GM19438 (cell line): Measurements from ENCODE around the gene ACSF3.
A peak's percentile ranks its signal among the peaks of the same experiment; 100 is the strongest.

Experiments
- ATAC-seq: cut with Tn5 transposase; IDR thresholded peaks from one replicate; pipeline ENCODE4 v1.9.1; 2021; ENCODE audit warnings: low read depth; ENCODE audit not compliant: unreplicated experiment

Gene ACSF3

DNA sequence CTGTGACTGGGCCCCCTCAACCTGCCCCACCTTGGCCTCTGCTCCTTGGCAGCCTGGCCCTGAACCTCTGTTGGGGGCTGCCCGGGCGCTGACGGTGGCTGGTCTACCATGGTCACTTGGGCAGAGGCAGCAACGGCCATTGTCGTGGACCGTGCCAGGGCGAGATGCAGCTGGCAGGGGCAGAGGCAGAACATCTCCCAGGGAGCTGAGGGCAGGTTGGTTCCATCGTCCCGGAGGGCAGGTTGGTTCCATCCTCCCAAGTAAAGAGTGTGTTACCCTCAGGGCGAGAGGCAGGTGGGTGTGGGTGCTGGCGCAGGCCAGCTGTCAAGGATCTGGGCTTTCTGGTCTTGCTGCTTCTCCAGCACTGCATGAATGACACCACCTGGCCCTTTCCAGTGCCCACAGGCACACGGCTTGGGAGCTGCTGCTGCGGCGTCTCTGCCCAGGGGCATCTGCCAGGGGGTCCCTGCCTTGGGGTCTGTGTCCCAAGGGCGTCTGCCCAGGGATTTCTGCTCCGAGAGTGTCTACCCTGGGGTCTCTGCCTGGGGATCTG is 12.0 kb downstream of the ACSF3 start:
- ATAC-seq, result no peak

DNA sequence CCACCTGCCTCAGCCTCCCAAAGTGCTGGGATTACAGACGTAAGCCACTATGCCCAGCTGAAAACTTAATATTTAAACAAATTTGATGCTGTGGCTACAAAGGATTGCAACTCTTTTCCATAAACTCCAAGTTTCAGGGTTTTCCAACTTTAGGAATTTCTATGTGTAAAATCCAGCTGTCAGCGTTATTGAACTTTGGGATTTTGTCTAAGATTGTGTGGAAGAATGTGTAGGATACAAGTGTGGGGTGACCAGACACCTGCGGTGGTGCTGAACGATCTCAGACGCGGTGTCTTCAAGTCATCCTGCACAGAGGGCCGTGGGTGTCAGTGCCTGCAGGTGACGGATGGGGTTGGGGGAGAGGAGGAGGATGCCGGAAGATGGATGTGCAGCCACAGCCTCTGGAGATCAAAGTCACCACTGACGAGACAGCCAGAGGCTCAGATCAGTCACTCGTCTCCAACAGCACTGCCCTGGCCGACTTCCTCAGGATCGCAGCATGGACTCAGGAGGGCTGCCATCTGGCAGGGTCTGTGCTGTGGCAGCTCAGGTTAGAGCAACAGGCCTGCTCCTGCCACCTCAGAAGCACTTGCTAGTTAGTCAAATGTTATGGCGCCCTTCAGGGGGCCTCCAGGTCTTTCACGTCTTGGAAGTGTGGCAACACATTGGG is 13.0 kb downstream of the ACSF3 start:
- no peak for ATAC-seq

DNA sequence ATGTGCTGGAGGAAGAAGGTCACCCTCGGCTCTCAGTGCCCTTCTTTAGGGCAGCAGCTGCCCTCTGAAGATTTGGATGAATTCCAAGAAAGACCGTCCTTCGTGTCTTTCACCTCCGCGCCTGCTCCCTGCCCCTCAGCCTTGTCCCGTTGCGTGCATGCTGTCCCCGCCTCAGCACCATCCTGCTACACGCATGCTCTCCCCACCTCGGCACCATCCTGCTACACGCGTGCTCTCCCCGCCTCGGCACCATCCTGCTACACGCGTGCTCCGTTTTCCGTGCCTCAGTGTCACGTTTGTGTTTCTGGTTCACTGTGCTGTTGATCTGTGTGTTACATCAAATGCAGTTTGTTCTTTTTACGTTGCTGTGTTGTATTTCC is 13.5 kb downstream of the ACSF3 start:
- ATAC-seq, result no peak

DNA sequence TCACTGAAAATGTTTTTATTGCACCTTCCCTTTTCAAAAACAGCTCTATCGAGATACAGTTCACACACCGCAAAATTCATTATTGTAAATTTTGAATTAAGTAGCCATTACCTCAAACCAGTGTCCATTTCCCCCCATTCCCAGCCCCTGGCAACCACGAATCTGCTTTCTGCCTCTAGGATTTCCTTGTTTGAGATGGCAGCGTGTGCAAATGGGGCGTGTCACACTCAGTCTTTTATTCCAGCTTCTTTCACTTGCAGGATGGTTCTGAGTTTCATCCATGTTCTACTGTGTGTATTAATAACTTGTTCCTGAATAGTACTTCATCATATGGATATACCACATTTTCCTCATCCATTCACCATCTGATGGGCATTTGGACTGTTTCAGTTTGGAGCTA is 14.8 kb downstream of the ACSF3 start:
- ATAC-seq, result no peak

DNA sequence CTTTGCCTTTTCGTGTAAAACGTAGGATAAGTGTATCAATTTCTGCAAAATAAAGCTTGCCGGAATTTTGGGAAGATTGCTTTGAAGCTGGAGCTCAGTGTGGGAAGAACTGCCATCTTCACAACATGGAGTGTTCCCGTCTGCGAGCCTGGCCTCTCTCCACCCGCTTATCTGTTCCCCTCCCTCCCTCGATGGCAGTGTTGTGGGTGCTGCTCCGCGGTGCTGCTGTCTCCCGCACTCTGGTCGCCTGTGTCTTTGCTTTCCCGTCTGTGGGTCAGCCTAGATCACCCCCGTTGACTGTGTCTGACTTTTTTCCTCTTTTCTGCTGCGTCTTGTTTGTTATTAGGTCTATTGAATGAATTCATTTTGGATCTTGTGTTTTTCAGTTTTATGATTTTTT is 17.0 kb downstream of the ACSF3 start:
- ATAC-seq, result no peak

DNA sequence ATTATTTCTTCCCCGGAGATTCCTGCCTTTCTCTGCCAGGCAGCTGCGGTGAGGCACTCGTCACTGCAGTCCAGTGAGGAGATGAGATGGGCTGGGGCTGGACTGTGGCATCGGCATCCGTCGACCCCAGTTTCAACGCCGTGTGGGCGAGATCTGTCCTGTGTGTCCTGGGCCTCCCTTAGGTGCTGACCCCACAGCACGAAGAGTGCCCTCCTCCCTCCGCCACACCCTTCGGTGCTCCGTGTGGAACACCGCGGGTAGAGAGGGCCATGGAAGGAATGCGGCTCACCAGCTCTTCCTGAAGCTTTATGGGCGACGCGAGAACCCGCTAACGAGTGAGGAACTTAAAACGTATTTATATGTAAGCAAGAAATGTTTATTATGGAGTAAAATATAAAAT is 17.6 kb downstream of the ACSF3 start:
- ATAC-seq, result no peak

DNA sequence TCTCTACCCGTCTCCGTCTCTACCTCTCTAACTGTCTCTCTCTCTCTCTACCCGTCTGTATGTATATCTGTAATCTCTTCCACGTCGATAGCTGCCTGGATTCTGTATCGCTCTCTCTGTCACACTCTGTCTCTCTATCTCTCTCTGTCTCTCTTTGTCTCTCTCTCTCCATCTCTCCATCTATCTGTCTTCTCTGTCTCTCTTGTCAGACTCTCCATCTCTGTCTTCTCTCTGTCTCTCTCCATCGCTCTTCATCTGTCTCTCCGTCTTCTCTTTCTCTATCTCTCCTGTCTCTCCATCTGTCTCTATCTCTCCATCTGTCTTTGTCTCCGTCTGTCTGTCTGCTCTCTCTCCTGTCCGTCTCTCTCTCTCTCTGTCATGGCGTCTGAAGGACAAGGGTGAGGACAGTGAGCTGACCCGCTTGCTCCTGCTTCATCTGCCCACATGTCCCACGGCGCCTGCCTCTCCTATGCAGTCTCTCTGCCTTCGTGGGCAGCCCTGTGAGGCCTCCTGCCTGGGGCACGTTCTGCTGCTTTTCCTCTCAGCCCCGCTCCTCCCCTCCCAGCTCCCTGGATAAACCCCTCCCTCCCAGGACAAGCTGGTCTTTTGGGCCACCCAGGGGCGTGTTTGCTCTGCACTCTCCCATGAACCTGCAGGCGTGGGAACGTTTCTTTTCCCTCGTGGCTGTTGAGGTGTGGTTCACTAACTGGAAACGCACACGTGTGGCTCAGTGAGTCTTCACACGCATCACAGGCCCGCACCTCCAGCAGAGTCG is 18.9 kb downstream of the ACSF3 start:
- no peak for ATAC-seq

DNA sequence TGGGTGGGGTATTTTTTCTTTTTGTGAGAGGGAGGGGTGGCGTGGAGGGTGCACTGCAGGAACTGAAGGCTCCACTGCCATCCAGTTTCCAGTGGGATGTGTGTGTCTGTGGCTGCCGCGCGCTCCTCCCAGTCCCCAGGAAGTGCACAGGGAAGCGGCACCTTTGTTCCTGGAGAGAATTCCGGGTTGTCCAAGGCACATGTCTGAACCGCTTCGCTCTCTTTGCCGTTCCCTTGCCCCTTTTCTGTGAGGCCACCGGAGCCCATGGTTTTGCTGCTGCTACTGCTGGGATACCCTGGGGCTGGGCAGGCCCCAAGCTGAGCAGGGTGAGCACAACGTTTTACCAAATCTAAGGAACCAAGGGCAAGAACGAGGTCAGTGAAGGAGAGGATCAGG is 19.5 kb downstream of the ACSF3 start:
- no peak for ATAC-seq

DNA sequence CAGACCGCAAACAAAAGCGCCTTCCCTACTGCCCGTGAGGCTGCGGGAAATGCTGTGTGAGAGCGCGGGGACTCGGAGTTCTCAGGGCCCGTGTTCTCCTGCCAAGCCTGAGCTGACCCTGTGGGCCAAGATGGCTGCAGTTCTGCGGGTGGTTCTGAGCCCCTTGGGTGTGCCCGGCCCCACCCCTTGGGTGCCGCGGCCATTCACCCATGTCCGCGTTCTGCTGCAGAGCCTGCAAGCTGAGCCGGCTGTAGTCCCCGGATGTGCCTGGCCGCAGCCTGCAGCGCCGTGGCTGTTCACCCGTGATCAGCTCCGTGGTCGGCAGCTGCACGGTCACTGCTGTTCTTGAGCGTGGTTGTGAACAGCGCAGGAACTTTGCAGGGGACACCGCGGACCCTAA is 20.0 kb downstream of the ACSF3 start:
- no peak for ATAC-seq

DNA sequence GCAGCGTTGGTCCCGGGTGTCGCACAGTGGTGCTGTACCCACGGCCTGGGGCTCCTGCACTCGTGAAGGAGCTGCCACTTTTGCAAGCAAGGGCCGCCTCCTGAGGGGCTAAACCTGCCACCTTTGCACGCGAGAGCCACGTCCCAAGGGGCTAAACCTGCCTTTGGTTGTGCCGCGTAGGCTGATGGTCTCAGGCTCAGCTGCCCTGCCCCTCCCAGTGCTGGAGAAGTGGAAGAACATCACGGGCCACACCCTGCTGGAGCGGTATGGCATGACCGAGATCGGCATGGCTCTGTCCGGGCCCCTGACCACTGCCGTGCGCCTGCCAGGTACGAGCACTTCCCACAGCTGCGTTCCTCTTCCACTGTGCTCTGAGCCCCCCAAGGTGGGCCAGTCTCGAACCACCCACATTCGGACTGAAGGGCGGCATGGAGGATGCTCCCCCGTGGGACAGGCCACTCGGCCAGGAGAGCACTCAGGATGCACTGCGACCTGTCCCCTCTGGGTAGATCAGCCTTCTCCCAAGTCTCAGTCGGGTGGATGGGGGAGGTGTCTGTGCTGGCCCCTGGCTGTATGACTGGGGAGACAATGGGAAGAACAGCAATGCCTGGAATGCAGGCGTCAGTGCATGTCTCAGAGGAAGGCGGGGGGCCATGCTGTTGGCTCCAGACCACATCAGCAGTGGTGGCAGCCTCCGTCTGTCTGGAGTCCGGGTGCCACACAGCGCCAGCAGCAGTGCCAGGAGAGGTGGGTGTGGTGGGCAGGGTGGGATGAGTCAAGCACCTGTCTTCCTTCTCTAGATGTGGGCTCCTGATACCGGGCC is 20.7 kb downstream of the ACSF3 start:
- no peak for ATAC-seq

DNA sequence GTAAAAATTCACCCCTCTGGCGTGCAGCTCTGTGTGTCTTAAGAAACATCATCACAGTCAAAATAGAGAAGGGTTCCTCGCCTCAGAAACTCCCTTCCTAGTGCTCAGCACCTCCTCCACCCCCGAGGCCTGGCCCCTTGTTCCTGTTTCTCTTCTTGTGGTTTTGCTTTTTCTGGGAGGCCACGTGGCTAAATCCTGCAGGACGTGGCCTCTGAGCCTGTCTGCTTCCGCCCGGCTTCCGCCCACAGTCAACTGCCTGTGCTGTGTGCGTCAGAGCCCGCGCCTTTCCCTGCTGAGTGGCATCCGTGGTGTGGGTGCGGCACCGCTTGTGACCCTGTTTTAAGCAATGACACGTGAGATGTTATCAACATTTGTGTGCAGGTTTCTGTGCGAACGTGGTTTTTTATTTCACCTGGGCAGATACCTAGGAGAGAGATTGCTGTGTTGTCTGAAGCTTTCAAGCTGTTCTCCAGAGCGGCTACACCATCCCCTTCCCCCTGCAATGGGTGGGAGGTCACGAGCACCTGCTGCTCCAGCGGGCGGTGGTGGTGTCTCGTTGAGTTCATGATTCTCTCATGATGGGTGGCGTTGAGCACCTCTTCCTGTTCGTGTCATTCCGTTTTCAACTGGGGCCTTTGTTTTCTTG is 21.7 kb downstream of the ACSF3 start:
- ATAC-seq, result peak; percentile 63

DNA sequence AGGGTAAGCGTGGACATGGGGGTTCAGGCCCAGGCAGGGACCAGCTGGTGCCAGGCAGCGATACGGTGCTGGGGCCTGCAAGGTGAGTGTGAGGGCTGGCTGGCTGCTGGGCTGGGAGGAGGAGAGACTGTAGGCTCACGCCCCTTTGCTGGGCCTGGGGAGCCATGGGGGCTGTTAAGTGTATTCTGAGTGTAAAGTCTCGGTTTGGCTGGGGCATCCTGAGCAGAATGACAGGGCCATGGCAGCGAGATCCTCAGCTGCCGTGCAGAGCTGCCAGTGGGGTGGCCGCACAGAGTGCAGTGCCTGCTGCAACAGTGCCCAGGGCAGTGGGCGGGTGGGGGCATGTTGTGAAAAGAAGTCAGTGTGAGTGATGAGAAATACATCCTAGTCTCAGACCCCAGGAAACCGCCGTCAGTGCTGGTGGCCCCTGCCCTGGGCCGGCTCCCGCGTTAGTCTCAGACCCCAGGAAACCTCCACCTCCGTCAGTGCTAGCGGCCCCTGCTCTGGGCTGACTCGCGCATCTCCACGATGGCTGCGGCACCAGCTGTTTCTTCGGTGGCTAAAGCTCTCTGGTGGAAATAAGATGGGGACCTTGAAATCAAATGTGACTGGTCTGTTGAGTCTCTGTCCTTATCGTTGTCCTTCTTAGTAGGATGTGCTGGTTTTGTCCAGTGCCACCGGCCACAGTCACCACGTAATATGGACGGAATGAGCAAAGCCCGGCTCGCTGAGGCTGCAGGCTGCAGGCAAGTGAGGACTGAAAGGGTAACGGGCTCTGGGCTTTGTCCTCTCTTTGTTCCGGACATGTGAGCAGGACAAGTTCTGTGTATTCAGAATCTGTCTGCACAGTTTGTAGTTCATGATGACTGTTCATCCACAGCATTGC is 22.9 kb downstream of the ACSF3 start:
- ATAC-seq, result no peak

DNA sequence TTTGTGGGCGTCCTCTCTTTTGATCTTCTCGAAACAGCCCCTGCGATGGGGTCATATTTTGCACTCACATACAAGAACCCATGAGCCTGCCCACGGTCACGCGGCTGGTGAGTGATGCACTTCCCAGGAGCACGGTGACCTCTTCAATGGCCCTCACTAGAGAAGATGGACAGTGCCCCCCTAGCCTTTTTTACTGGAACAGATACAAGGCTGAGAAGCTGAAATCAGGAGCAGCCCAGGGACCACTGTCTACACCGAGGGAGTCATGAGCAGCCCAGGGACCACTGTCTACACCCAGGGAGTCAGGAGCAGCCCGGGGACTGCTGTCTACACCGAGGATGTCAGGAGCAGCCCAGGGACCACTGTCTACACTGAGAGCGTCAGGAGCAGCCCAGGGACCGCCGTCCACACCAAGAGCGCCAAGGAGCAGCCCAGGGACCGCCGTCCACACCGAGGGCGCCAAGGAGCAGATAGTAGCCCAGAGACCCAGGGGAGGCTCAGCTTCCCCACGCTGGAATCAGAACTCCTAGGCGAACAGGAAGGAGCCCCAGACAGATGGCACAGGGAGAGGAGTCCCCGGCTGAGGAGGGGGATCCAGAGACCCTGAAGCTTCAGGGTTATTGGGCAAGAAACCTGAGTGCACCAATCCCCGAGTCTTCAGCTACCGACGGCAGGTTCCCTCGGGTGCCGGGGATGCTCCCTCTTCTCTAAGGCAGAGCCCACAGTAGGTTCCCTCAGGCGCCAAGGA is 23.7 kb downstream of the ACSF3 start:
- ATAC-seq, result no peak

DNA sequence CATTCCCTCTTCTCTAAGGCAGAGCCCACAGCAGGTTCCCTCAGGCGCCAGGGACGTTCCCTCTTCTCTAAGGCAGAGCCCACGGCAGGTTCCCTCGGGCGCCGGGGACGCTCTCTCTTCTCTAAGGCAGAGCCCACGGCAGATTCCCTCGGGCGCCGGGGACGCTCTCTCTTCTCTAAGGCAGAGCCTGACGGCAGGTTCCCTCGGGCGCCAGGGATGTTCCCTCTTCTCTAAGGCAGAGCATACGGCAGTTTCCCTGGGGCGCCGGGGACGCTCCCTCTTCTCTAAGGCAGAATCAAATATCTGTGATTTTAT is 24.3 kb downstream of the ACSF3 start:
- no peak for ATAC-seq

DNA sequence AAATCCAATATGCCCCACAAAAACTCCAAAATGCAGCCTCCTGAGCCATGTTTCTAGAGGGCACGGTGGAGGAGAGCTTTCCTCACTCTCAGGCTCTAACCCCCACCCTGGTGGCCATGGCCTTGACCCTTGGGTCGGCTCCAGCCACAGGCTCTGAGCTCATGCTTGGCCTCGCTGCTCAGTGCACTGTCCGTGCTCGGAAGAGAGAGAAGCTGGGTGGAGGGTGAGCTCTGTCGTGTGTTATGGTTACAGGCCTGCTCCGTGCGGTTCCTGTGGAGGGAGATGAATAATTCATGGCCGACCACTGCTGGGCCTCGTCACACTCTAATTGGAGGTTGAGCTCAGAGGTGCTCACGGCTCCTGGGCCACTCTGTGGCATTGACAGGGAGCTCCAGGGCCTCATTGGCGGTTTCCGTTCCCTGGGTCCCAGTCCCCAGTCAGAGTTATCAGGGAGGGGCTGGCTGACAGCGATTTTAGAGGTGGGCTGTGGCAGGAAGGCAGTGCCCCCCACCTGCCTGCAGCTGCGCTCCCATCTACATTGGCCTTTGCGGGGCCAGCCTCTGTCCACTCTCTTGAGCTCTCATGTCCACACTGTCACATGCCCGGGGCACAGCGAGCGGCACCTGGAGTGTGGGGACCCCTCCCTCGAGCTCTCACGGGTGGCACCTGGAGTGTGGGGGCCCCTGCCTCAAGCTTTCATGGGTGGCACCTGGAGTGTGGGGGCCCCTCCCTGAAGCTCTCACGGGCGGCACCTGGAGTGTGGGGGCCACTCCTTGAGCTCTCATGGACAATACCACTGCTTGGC is 24.9 kb downstream of the ACSF3 start:
- ATAC-seq, result no peak

DNA sequence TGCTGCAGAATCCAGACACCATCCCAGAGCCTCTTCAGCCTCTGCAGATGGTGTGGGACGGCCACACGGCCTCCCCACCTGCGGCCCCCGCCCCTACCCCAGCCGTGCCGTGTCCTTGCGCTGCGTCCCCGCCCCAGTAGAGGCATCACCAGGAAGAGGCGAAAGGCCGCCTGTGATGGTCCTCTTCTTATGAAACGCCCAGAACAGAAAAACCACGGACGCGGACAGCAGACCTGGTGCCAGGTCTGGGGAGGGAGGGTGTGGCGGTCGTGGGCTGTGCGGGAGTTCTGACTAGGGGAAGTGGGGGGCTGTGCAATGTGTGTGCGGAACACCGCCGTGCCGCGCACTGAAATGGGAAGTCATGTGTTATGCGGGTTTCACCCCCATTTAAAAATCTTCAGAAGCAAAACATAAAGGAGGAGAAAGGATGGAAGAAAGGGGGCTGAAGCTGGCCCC is 25.5 kb downstream of the ACSF3 start:
- no peak for ATAC-seq

DNA sequence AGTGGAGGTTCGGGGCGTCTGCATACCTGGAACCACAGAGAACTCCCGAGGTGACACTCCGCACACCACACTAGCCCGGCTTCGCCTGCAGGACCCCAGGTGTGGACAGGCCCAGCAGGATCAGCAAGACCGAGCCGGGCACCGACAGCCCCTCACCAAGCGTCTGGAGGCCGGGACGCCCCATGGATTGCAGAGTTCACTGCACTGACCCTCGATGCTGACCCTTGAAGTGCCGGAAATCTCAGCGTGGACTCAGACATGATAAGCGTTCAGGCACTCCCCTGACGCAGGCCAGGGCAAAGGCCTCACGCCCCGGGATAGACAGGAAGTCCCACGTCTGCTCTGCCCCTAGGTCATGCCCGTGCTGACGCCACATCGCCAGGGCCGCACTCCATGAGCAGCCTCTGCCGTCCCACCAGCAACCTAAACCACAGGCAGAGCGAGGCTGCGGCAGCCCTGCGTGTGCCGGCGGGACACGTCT is 26.0 kb downstream of the ACSF3 start:
- no peak for ATAC-seq

DNA sequence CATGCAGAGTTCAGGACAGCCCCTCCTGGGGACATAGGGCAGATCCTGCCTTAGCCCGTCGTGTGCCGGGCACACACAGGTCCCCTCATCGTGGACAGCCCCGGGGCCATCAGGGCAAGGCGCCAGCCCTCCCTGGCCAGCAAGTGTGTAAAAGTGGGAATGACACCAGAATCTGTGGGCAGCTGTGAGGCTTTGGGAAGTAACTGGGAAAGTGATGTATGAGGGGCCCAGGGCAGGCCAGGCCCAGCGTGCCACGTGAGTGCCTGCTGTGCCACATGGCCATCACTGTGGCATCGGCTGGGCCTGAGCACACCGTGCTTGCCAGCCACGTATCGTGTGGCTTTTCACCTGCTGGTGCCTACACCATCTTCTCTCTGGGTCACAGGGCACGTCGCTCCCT is 26.6 kb downstream of the ACSF3 start:
- no peak for ATAC-seq
